KMS-11 (cell line): ENCODE data around the gene ADAMTS2.

ENCODE experiments used
- H2AFZ ChIP-seq: fragments of 200-600 bp; sonication (generic); 2 replicates; pipeline ENCODE4 v1.6.1; 2016; ENCODE audit warnings: antibody characterized with exemption, mixed run types, low read depth
- H3K27ac ChIP-seq: fragments of 200-600 bp; sonication (generic); 2 replicates; pipeline ENCODE4 v1.6.1; 2016; ENCODE audit warnings: mild to moderate bottlenecking, mixed run types
- H3K27me3 ChIP-seq: fragments of 200-600 bp; sonication (generic); 2 replicates; pipeline ENCODE4 v1.6.1; 2017; ENCODE audit warnings: mild to moderate bottlenecking, low read depth, mixed run types, moderate library complexity; ENCODE audit not compliant: insufficient read depth
- H3K36me3 ChIP-seq: fragments of 200-600 bp; sonication (generic); 2 replicates; pipeline ENCODE4 v1.6.1; 2017; ENCODE audit warnings: mild to moderate bottlenecking, mixed run types; ENCODE audit not compliant: insufficient read depth
- H3K4me1 ChIP-seq: fragments of 200-600 bp; sonication (generic); 2 replicates; pipeline ENCODE4 v1.6.1; 2016; ENCODE audit warnings: mild to moderate bottlenecking, low read depth, mixed run types; ENCODE audit not compliant: poor library complexity, severe bottlenecking
- H3K4me2 ChIP-seq: fragments of 200-600 bp; sonication (generic); 2 replicates; pipeline ENCODE4 v1.7.0; 2016; ENCODE audit warnings: mild to moderate bottlenecking, mixed run types
- H3K4me3 ChIP-seq: fragments of 200-600 bp; sonication (generic); IDR thresholded peaks from 2 replicates; pipeline ENCODE4 v1.6.1; 2017; ENCODE audit warnings: low read depth, low read length, mixed read lengths; ENCODE audit not compliant: insufficient read depth
- H3K79me2 ChIP-seq: fragments of 200-600 bp; sonication (generic); 2 replicates; pipeline ENCODE4 v1.6.1; 2016; ENCODE audit warnings: low read depth, mixed run types; ENCODE audit not compliant: insufficient read depth
- H3K9ac ChIP-seq: fragments of 200-600 bp; sonication (generic); 2 replicates; pipeline ENCODE4 v1.6.1; 2016; ENCODE audit warnings: mild to moderate bottlenecking, mixed run types
- H4K20me1 ChIP-seq: fragments of 200-600 bp; sonication (generic); 2 replicates; pipeline ENCODE4 v1.6.1; 2016; ENCODE audit warnings: mild to moderate bottlenecking, mixed run types; ENCODE audit not compliant: insufficient read depth
- TF ChIP-seq, protein P1 (sequence below): fragments of 200-600 bp; sonication (generic); conservative IDR thresholded peaks from 2 replicates; pipeline ENCODE4 v1.6.1; 2017; ENCODE audit warnings: low read depth, mild to moderate bottlenecking, antibody characterized with exemption, low read length, moderate library complexity, mixed read lengths

The ADAMTS2 gene

DNA sequence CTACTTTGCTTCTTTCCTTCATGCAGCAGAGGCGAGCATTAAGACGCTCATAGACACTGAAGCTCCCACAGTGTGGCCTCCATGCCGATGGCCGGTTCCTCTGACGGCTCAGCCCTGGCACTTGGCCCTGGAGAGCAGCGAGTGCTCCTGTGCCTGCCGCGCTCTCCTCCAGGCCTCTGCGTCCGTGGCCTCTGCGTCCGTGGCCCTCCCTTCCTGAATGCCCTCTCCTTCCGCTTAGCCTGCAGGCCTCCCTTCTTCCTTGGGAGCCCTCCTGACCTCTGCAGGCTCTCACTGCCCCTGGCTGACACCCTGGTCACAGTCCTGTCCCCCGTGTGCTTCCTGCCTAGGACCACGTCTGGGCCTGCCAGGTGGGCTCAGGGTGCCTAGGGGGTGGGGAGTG is 192.3 kb downstream of the ADAMTS2 start:
- Histone ChIP-seq H3K36me3 (no peaks in the 10 kb centered on the region), H3K27me3 (no peaks in the 10 kb centered on the region; the same call in 1 of the 2 replicates), H3K4me2 (no peak overlapping the region), H3K79me2 (no peaks in the 10 kb centered on the region), H3K4me1 (no peaks in the 10 kb centered on the region), H3K4me3 (no peak overlapping the region), H2AFZ (no peak overlapping the region), H3K27ac (no peak overlapping the region), H4K20me1 (no peaks in the 10 kb centered on the region), H3K9ac (no peak overlapping the region)
- TF ChIP-seq, protein P1, sequence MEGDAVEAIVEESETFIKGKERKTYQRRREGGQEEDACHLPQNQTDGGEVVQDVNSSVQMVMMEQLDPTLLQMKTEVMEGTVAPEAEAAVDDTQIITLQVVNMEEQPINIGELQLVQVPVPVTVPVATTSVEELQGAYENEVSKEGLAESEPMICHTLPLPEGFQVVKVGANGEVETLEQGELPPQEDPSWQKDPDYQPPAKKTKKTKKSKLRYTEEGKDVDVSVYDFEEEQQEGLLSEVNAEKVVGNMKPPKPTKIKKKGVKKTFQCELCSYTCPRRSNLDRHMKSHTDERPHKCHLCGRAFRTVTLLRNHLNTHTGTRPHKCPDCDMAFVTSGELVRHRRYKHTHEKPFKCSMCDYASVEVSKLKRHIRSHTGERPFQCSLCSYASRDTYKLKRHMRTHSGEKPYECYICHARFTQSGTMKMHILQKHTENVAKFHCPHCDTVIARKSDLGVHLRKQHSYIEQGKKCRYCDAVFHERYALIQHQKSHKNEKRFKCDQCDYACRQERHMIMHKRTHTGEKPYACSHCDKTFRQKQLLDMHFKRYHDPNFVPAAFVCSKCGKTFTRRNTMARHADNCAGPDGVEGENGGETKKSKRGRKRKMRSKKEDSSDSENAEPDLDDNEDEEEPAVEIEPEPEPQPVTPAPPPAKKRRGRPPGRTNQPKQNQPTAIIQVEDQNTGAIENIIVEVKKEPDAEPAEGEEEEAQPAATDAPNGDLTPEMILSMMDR, result no peak

DNA sequence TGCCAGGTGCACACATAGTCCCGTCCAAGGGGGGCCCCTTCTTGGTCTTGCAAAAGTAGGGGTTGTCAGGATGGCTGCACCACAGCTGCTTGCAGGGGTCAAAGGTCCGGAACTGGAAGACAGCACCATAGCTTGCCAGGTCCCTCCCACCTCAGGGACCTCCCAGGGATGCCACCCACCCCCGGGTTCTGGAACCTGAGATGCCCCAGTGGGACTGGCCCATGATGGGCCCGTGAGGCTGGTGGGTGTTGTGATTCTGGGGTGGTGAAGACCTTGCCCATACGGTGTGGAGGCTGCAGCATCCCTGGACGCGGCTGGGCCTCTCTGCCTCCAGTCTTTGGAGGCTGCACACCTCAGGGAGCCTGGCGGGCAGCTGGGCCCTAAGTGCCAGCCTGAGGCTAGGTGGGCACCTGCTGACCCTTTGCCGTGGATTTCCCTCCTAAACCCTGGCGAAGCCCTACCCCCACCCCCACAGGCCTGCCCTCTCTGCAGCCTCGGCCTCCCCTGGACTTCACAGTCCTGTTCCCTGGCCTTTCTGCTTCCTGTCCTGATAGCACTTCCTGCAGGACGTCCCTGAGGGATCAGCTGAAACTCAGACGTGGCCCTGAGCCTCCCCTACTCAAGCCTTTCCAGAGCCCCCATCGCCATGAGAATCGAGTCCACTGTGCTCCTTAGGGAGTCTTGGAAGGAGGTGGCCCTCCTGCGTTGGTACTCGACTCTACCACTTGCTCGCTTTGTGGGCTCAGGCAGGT is 192.9 kb downstream of the ADAMTS2 start:
- Histone ChIP-seq H3K27me3 (no peaks in the 10 kb centered on the region; the same call in 1 of the 2 replicates), H3K4me2 (no peak overlapping the region), H3K79me2 (no peaks in the 10 kb centered on the region), H3K9ac (no peak overlapping the region), H3K4me3 (no peak overlapping the region), H2AFZ (no peak overlapping the region), H3K36me3 (no peaks in the 10 kb centered on the region), H3K27ac (no peak overlapping the region), H3K4me1 (no peaks in the 10 kb centered on the region), H4K20me1 (no peaks in the 10 kb centered on the region)
- TF ChIP-seq, protein P1, result no peak

DNA sequence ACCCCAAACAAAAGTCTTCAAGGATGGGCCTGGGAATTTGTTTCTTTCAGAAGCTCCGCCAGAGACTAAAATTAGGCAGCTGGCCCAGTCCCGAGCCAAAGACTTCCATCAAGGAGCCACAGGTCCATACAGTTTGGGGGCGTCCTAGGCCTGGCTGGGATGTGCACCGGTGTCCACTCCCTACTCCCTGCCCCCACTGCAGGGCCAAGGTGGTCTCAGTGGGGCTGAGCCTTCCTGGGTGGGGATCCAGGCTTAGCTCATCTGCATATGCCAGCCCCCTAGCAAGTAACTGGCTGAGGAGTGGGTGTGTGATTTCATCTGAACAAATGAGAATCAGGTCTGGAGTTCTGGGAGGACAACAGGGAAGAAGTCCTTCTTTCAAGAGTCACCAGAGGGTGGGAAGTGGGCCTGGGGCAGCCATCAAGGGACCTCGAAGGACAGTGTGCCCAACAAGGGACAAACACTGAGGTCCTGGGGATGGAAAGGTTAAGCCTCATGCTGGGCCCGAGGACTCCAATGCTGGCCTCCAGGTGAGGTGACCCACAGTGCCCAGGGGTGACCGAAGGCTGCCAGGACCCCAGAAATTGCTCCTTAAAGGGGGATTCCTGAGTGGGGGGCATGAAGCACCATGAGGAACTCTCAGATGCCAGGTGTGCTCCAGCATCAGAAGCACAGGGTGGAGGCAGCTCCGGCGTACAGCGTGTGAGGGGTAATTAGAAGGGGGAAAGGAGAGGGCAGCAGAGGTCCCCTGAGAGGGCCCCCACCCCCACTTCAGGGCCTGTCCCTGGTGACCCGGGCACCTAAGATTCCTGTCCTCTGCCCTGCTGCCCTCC is 193.8 kb downstream of the ADAMTS2 start:
- no peak overlapping the region for H2AFZ ChIP-seq
- no peaks in the 10 kb centered on the region for H3K4me1 ChIP-seq
- H3K9ac ChIP-seq, result no peak overlapping the region
- H4K20me1 ChIP-seq, result no peaks in the 10 kb centered on the region
- no peaks in the 10 kb centered on the region; the same call in 1 of the 2 replicates for H3K27me3 ChIP-seq
- H3K79me2 ChIP-seq, result no peaks in the 10 kb centered on the region
- no peak overlapping the region for H3K27ac ChIP-seq
- no peak overlapping the region for H3K4me2 ChIP-seq
- H3K36me3 ChIP-seq, result no peaks in the 10 kb centered on the region
- no peak overlapping the region for H3K4me3 ChIP-seq
- TF ChIP-seq, protein P1, result no peak

DNA sequence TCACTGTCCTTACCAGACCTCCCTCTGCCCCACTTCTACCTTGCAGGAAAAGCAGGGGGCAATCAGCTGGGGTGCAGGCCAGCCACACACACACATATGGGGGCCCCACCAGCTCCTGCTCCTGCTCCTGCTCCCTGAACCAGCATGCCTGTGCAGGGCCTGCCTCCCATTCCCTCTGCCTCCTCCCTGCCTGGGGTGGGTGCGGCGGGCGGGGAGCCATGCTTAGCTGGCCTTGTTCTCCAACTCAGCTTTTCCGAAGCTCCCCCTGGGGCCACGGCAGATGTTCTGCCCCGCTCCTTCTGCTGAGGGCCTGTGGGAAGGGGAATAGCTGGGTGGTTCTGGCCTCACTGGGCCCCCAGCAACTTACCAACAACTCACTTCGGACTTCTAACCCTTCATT is 195.2 kb downstream of the ADAMTS2 start:
- Histone ChIP-seq H2AFZ (no peak overlapping the region), H3K36me3 (no peaks in the 10 kb centered on the region), H3K4me1 (no peaks in the 10 kb centered on the region), H3K27ac (no peak overlapping the region), H4K20me1 (no peaks in the 10 kb centered on the region), H3K4me3 (no peak overlapping the region), H3K4me2 (no peak overlapping the region), H3K9ac (no peak overlapping the region), H3K27me3 (no peaks in the 10 kb centered on the region; the same call in 1 of the 2 replicates), H3K79me2 (no peaks in the 10 kb centered on the region)
- TF ChIP-seq, protein P1, result no peak
